ENCODE measurements around the gene IRX4.

IRX4 gene

GRCh38 chr5:1913578-1913977 lies 30.9 kb upstream of the IRX4 start:
- no peak for DNase-seq

GRCh38 chr5:1912951-1913565 lies 30.3 kb upstream of the IRX4 start:
- DNase-seq, result no peak

- no peak for DNase-seq
These were observed 29.1 kb upstream of the IRX4 start for GRCh38 chr5:1911773-1912235.

GRCh38 chr5:1910861-1911772 lies 28.4 kb upstream of the IRX4 start:
- DNase-seq, result no peak

GRCh38 chr5:1910081-1910760 lies 27.5 kb upstream of the IRX4 start:
- DNase-seq, result no peak

- DNase-seq, result no peak
These were observed 26.7 kb upstream of the IRX4 start for GRCh38 chr5:1909346-1909985.

- no peak for DNase-seq
These were observed 26.2 kb upstream of the IRX4 start for GRCh38 chr5:1908931-1909330.

GRCh38 chr5:1907616-1908015 lies 24.9 kb upstream of the IRX4 start:
- no peak for DNase-seq

- DNase-seq, result no peak
These were observed 22.4 kb upstream of the IRX4 start for GRCh38 chr5:1905108-1905507.

GRCh38 chr5:1901983-1902382 lies 19.3 kb upstream of the IRX4 start:
- no peak for DNase-seq

- DNase-seq, result no peak
These were observed 18.3 kb upstream of the IRX4 start for GRCh38 chr5:1901061-1901460.

GRCh38 chr5:1899201-1899600 lies 16.5 kb upstream of the IRX4 start:
- no peak for DNase-seq

- DNase-seq, result no peak
These were observed 15.2 kb upstream of the IRX4 start for GRCh38 chr5:1897816-1898450.

GRCh38 chr5:1897386-1897785 lies 14.7 kb upstream of the IRX4 start:
- no peak for DNase-seq

- no peak for DNase-seq
These were observed 14.1 kb upstream of the IRX4 start for GRCh38 chr5:1896602-1897376.

GRCh38 chr5:1895739-1896420 lies 13.2 kb upstream of the IRX4 start:
- no peak for DNase-seq

GRCh38 chr5:1894243-1894642 lies 11.5 kb upstream of the IRX4 start:
- no peak for DNase-seq

- no peak for DNase-seq
These were observed 11.0 kb upstream of the IRX4 start for GRCh38 chr5:1893754-1894153.

- DNase-seq, result no peak
These were observed 10.1 kb upstream of the IRX4 start for GRCh38 chr5:1892685-1893445.

GRCh38 chr5:1892211-1892610 lies 9.5 kb upstream of the IRX4 start:
- no peak for DNase-seq

Data from CD4-positive, alpha-beta T cell treated with Interleukin-6 for 4 hours (primary cell).